OCI-LY3 (cell line): ENCODE results near the gene GP1BA.

Source experiments
- CTCF ChIP-seq: fragments of 200-600, 300-600 bp; sonication (generic); IDR thresholded peaks from 2 replicates; pipeline ENCODE4 v1.5.1; 2014; ENCODE audit warnings: antibody characterized with exemption, low read length, low read depth
- EZH2phosphoT487 ChIP-seq: fragments of 200-600 bp; shearing (Covaris generic); IDR thresholded peaks from 2 replicates; pipeline ENCODE4 v1.6.1; 2018; ENCODE audit warnings: antibody characterized with exemption, mixed run types, low read depth

DNA sequence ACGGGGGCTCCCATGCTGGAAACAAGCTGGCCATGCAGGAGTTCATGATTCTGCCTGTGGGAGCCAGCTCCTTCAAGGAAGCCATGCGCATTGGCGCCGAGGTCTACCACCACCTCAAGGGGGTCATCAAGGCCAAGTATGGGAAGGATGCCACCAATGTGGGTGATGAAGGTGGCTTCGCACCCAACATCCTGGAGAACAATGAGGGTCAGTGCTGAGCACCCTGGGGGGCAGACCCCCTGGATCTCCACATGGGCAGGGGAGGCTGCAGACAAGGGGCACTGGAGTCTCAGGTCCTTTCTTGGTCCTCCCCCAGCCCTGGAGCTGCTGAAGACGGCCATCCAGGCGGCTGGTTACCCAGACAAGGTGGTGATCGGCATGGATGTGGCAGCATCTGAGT, 23.0 kb downstream of the GP1BA start:
- no peak for TF ChIP-seq CTCF
- no peak for TF ChIP-seq EZH2phosphoT487
